K562 (cell line): ENCODE results near the gene SOS2. TPM values are rescaled to one million over a fixed set of nuclear protein-coding genes. Genes with fewer than 3 reads are reported as not detected.

Experiments used
- ATAC-seq: fragments of 200-7000 bp; cut with Tn5 transposase; 3 replicates; pipeline ENCODE4 v1.9.1; 2020; ENCODE audit warnings: moderate library complexity
- BruUV-seq: library from RNA; stranded (reverse); fragments of 400-500 nt; replicated peaks from 2 replicates; lab custom pipeline; 2021; lab: Mats Ljungman, UMichigan
- CTCF ChIA-PET: fragments of 300-600 bp; formaldehyde crosslinking; extraction: SDS; loops from one replicate; lab custom pipeline; 2021; ENCODE audit warnings: low intra/inter-chr PET ratio; lab: Yijun Ruan, JAX
- POLR2A ChIA-PET: fragments of 300-600, 350-650 bp; sonication (Branson Sonifier 250); formaldehyde crosslinking; extraction: SDS; loops from one replicate; lab custom pipeline; 2021; ENCODE audit warnings: antibody characterized with exemption, inconsistent platforms; lab: Yijun Ruan, JAX
- DNase-seq, 4 experiments: peaks; one replicate each; pipeline versions ENCODE4 v3.0.0 to v3.0.0-alpha.2; 2011 to 2018; ENCODE audit warnings: low spot score in 3 of 4, mixed read lengths in 3 of 4; ENCODE audit errors: extremely low read depth in 1 of 4
- FAIRE-seq: peaks from 2 replicates; lab custom pipeline; 2011; peaks lifted over from hg19 to GRCh38; lab: Jason Lieb, UNC
- H2AFZ ChIP-seq: 2 replicates; pipeline ENCODE4 v1.6.0; 2011; ENCODE audit warnings: low read depth, low read length, control low read depth, inconsistent platforms
- H3K27ac ChIP-seq: fragments of 200-600 bp; 3 replicates; pipeline ENCODE4 v1.8.0; 2011; ENCODE audit warnings: low read depth, mild to moderate bottlenecking, control low read depth, inconsistent platforms, low read length, moderate library complexity, mixed read lengths; ENCODE audit errors: extremely low read depth
- H3K27me3 ChIP-seq, 2 experiments: fragments of 300-600 bp in 1 of 2; 2 replicates in 1 of 2; 3 replicates in 1 of 2; pipeline versions ENCODE4 v1.6.0 to v1.8.0; 2011; ENCODE audit warnings: inconsistent platforms in 2 of 2, low read length in 2 of 2, mild to moderate bottlenecking in 1 of 2, mixed read lengths in 1 of 2, moderate library complexity in 1 of 2; ENCODE audit not compliant: control insufficient read depth in 2 of 2, insufficient read depth in 2 of 2
- H3K36me3 ChIP-seq: fragments of 300-600 bp; 3 replicates; pipeline ENCODE4 v1.8.0; 2011; ENCODE audit warnings: mild to moderate bottlenecking, low read length, inconsistent platforms; ENCODE audit not compliant: control insufficient read depth, insufficient read depth
- H3K4me1 ChIP-seq, 2 experiments: fragments of 200-600 bp in 1 of 2; replicated peaks in 1 of 2; 2 replicates in 1 of 2; 3 replicates in 1 of 2; pipeline versions ENCODE4 v1.5.1 to v1.8.0; 2011; ENCODE audit warnings: inconsistent platforms in 2 of 2, low read length in 2 of 2, mild to moderate bottlenecking in 1 of 2, mixed read lengths in 1 of 2, moderate library complexity in 1 of 2; ENCODE audit not compliant: control insufficient read depth in 2 of 2, insufficient read depth in 2 of 2
- H3K4me2 ChIP-seq: 2 replicates; pipeline ENCODE4 v1.6.1; 2011; ENCODE audit warnings: low read length, control low read depth, inconsistent platforms, mixed read lengths; ENCODE audit not compliant: insufficient read depth
- H3K4me3 ChIP-seq: fragments of 200-600 bp; sonication (generic), shearing (Covaris generic); 2 replicates; pipeline ENCODE4 v1.5.1; 2016; ENCODE audit warnings: control low read depth, inconsistent platforms
- H3K79me2 ChIP-seq: fragments of 200-600 bp; 3 replicates; pipeline ENCODE4 v1.8.0; 2011; ENCODE audit warnings: low read length, inconsistent platforms; ENCODE audit not compliant: control insufficient read depth, insufficient read depth
- H3K9ac ChIP-seq, 2 experiments: 2 replicates each; pipeline versions ENCODE4 v1.6.0 to v1.6.1; 2011; ENCODE audit warnings: low read depth in 2 of 2, low read length in 2 of 2, control low read depth in 1 of 2, inconsistent platforms in 1 of 2, mild to moderate bottlenecking in 1 of 2, mixed read lengths in 1 of 2; ENCODE audit not compliant: insufficient read depth in 1 of 2
- H3K9me1 ChIP-seq: one replicate; pipeline ENCODE4 v1.6.0; 2011; ENCODE audit warnings: inconsistent platforms, mild to moderate bottlenecking, low read length, moderate library complexity; ENCODE audit not compliant: control insufficient read depth, insufficient read depth
- H3K9me3 ChIP-seq: replicated peaks from 2 replicates; pipeline ENCODE4 v1.5.1; 2011; ENCODE audit warnings: low read depth, low read length, inconsistent platforms; ENCODE audit not compliant: control insufficient read depth, insufficient read depth
- H4K20me1 ChIP-seq: replicated peaks from 2 replicates; pipeline ENCODE4 v1.6.1; 2011; ENCODE audit warnings: low read length, inconsistent platforms, mixed read lengths; ENCODE audit not compliant: control insufficient read depth, insufficient read depth
- BRD4 ChIP-seq: fragments of 200-600 bp; sonication (generic); IDR thresholded peaks from 2 replicates; pipeline ENCODE4 v1.6.1; 2017; ENCODE audit warnings: inconsistent platforms
- C11orf30 ChIP-seq: fragments of 450-650 bp; IDR thresholded peaks from 2 replicates; pipeline ENCODE4 v1.6.1; 2016; ENCODE audit warnings: low read depth, mild to moderate bottlenecking
- CBX5 ChIP-seq: IDR thresholded peaks from 2 replicates; pipeline ENCODE4 v1.6.1; 2014; ENCODE audit warnings: low read depth, borderline replicate concordance
- ERF ChIP-seq: fragments of 450-650 bp; formaldehyde crosslinking; IDR thresholded peaks from 2 replicates; pipeline ENCODE4 v1.4.0; 2020; ENCODE audit warnings: mild to moderate bottlenecking, mixed read lengths
- JUND ChIP-seq, 2 experiments: IDR thresholded peaks; 2 replicates in 1 of 2; 3 replicates in 1 of 2; pipeline ENCODE4 v1.6.1; 2011; ENCODE audit warnings: borderline replicate concordance in 2 of 2, low read depth in 2 of 2, low read length in 2 of 2, improper control_type of control experiment in 1 of 2, missing biosample characterization in 1 of 2, missing genetic modification characterization in 1 of 2, missing genetic modification reagents in 1 of 2
- MAFF ChIP-seq: IDR thresholded peaks from 2 replicates; pipeline ENCODE4 v1.6.1; 2012; ENCODE audit warnings: low read length, improper control_type of control experiment
- PPARD ChIP-seq: fragments of 250-450 bp; sonication (Bioruptor Pico); IDR thresholded peaks from 2 replicates; pipeline ENCODE4 v1.8.0; 2022; ENCODE audit warnings: inconsistent platforms, mild to moderate bottlenecking, moderate library complexity
- PURB ChIP-seq: sonication (generic); formaldehyde crosslinking; IDR thresholded peaks from 2 replicates; pipeline ENCODE4 v1.9.0; 2021; ENCODE audit warnings: low read depth, mild to moderate bottlenecking, missing genetic modification reagents
- RFX7 ChIP-seq: fragments of 250-450 bp; sonication (Bioruptor Pico); IDR thresholded peaks from 2 replicates; pipeline ENCODE4 v1.5.1; 2021; ENCODE audit warnings: mild to moderate bottlenecking
- SMARCB1 ChIP-seq: IDR thresholded peaks from 2 replicates; pipeline ENCODE4 v1.6.1; 2011; ENCODE audit warnings: improper control_type of control experiment, low read depth; ENCODE audit not compliant: insufficient read length
- TCF7L2 ChIP-seq: fragments of 150-350 bp; IDR thresholded peaks from 2 replicates; pipeline ENCODE4 v1.6.1; 2016; ENCODE audit warnings: low read depth, mild to moderate bottlenecking, low read length, moderate library complexity
- ZNF316 ChIP-seq: fragments of 450-650 bp; IDR thresholded peaks from 2 replicates; pipeline ENCODE4 v1.6.1; 2016
- ZNF384 ChIP-seq: IDR thresholded peaks from 2 replicates; pipeline ENCODE4 v1.6.1; 2012; ENCODE audit warnings: low read depth, low read length, improper control_type of control experiment
- ZNF561 ChIP-seq: fragments of 450-650 bp; formaldehyde crosslinking; conservative IDR thresholded peaks from 2 replicates; pipeline ENCODE4 v1.4.0; 2020; ENCODE audit warnings: mild to moderate bottlenecking, moderate library complexity
- ZNF740 ChIP-seq, 3 experiments: fragments of 200-800 bp in 1 of 3; sonication (Bioruptor generic) in 1 of 3; sonication (generic) in 1 of 3; formaldehyde crosslinking in 1 of 3; IDR thresholded peaks; 2 replicates each; pipeline versions ENCODE4 v1.6.1 to v1.8.0; 2016 to 2022; ENCODE audit warnings: mild to moderate bottlenecking in 2 of 3, missing compliant biosample characterization in 2 of 3, missing genetic modification characterization in 2 of 3, missing genetic modification reagents in 1 of 3
- WGBS: fragments of 100-300 bp; shearing (Covaris generic); methylation state at CpG from one replicate; pipeline ENCODE4 v1.1.6; 2016; ENCODE audit warnings: low coverage, mixed read lengths; ENCODE audit not compliant: insufficient coverage; ENCODE audit errors: missing lambda C conversion rate; 5-methylcytosine and 5-hydroxymethylcytosine counted together
- in situ Hi-C: fragments of 300-500 bp; cut with MboI; formaldehyde crosslinking; loops from 4 replicates; pipeline ENCODE4 v1.15.0; 2018; ENCODE audit warnings: inconsistent platforms, mixed read lengths
- intact Hi-C: fragments of 100-400 bp; cut with micrococcal nuclease; formaldehyde crosslinking; loops from 2 replicates; pipeline ENCODE4 v1.14.2; 2022
- polyA plus RNA-seq, 8 experiments: library from polyadenylated mRNA; depleted of rRNA in 4 of 8; stranded (reverse) in 5 of 8; unstranded in 3 of 8; fragments of >200 nt; fragmentation: Nextera tagmentation in 2 of 8; fragmentation: Illumina TruSeq in 1 of 8; extraction: Ambion mirVana in 2 of 8; extraction: Trizol in 1 of 8; gene quantifications; 2 replicates each; pipeline versions ENCODE4 v1.2.1 to v1.2.3, GENCODE V29; 2011 to 2014; ENCODE audit warnings: inconsistent platforms in 1 of 8, missing spikeins in 1 of 8
- total RNA-seq, 7 experiments: library from RNA; depleted of rRNA in 6 of 7; stranded (reverse); fragments of >200 nt in 6 of 7; fragmentation: Illumina TruSeq in 2 of 7; extraction: Trizol in 2 of 7; gene quantifications; 2 replicates each; pipeline versions ENCODE4 v1.2.1 to v1.2.3, GENCODE V29; 2011 to 2021; ENCODE audit warnings: low replicate concordance in 1 of 7

Gene SOS2
- total and polyA plus RNA-seq, 9 of the 15 experiments (the other 6 are each of a cell fraction or from before 2014, with no cell fraction given), result 2.2 to 13.1 (median 10.5) TPM

- Histone ChIP-seq H3K27me3 (no peaks in the 10 kb centered on the region), H3K4me1 (no peaks in the 10 kb centered on the region; a peak in 2 of 5 replicates), H4K20me1 (no peaks in the 10 kb centered on the region), H3K36me3 (no peaks in the 10 kb centered on the region), H3K79me2 (peaks cover 14% of the 10 kb centered on the region; the same call in 2 of the 3 replicates), H3K9me3 (no peaks in the 10 kb centered on the region), H3K4me2 (no peak overlapping the region), H3K9me1 (no peaks in the 10 kb centered on the region), H3K4me3 (no peak overlapping the region), H2AFZ (no peak overlapping the region), H3K9ac (no peak overlapping the region), H3K27ac (no peak overlapping the region)
- 5% methylated on average over 2 of the region's 2 CpGs for WGBS
- POLR2A ChIA-PET, result interaction anchor here (1.5 kb wide), 1 partner anchor 12 kb away, joined by 3 read pairs; no protein-coding TSS in a partner anchor
- in situ Hi-C loops, result no loop called here
- DNase-seq (no peak), FAIRE-seq (no peak), ATAC-seq (no peak)
- BruUV-seq, result no TSS peak
- intact Hi-C loops, result no loop called here
- no peak for TF ChIP-seq PPARD
- no peak for TF ChIP-seq JUND (IDR thresholded peaks at IDR 0.05; ENCODE audit: borderline replicate concordance, low read depth, low read length)
- no peak for TF ChIP-seq JUND (tag; IDR thresholded peaks at IDR 0.05; ENCODE audit: borderline replicate concordance, low read depth, low read length)
- TF ChIP-seq SMARCB1, result no peak
- no peak for TF ChIP-seq PURB (CRISPR knock-in tag)
- TF ChIP-seq ZNF384, result no peak
- TF ChIP-seq BRD4, result no peak
- peak; percentile 53 for TF ChIP-seq C11orf30
- peak; percentile 87 for TF ChIP-seq ZNF316
- no peak for TF ChIP-seq CBX5
- peak; percentile 3; the same call in 1 of the 2 replicates for TF ChIP-seq MAFF
- TF ChIP-seq ZNF740 (CRISPR knock-in tag; IDR thresholded peaks at IDR 0.05), result no peak
- TF ChIP-seq ZNF740 (tag; IDR thresholded peaks at IDR 0.05), result no peak
- TF ChIP-seq ERF (CRISPR knock-in tag), result no peak
- TF ChIP-seq ZNF561 (CRISPR knock-in tag), result no peak
- no peak for TF ChIP-seq RFX7
- TF ChIP-seq TCF7L2, result no peak
- CTCF ChIA-PET, result no interaction called here
Observed at GRCh38 chr14:50213795-50214194, 17.6 kb downstream of the SOS2 start.
